Measurements from ENCODE around the gene GUCY2D. TPM values are rescaled to one million over a fixed set of nuclear protein-coding genes. Genes with fewer than 3 reads are reported as not detected.
A peak's percentile ranks its signal among the peaks of the same experiment; 100 is the strongest.

Gene GUCY2D
- total and polyA plus RNA-seq, 2 experiments from 2014 or later = 0.07 to 0.08 TPM

DNA sequence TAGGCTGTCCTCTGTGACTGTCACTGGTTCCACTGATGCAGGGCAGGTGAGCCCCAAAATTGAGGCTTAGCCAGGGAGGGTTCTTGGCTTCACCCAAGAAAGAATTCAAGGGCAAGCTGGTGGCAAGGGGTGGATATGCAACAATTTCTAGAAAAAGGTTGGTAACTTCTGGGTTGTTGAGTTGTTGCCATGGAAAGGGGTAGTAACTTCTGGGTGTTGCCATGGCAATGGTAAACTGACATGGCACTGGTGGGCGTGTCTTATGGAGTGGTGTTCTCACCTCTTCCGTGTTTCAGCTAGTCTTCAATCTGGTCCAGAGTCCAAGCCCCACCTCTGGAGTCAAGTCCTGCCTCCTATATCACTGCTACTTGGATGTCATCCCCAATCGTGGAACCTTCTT lies 9.5 kb upstream of the GUCY2D start:
- Histone ChIP-seq H3K79me2 (replicated peaks; ENCODE audit: insufficient read depth) (no peaks in the 10 kb centered on the region), H3F3A (replicated peaks; ENCODE audit: low read depth) (no peaks in the 10 kb centered on the region), H3K4me1 (ENCODE audit: insufficient read depth) (no peaks in the 10 kb centered on the region), H3K4me3 (no peak overlapping the region), H3K27me3 (ENCODE audit: insufficient read depth) (peaks cover 22% of the 10 kb centered on the region), H3K9me2 (ENCODE audit: insufficient read depth) (no peaks in the 10 kb centered on the region), H3K4me2 (no peak overlapping the region), H2AFZ (no peak overlapping the region), H3K36me3 (ENCODE audit: insufficient read depth) (no peaks in the 10 kb centered on the region), H3K27ac (ENCODE audit: low read depth) (no peak overlapping the region), H4K20me1 (replicated peaks; ENCODE audit: insufficient read depth) (no peaks in the 10 kb centered on the region)
- Mint-ChIP-seq H3K27ac (no peak overlapping the region), H3K4me3 (no peak overlapping the region), H3K27me3 (ENCODE audit: insufficient read depth, low read depth, poor library complexity) (peaks cover 23% of the 10 kb centered on the region), H3K9me3 (peaks cover 9% of the 10 kb centered on the region; the same call in 2 of the 3 replicates), H3K4me1 (peaks cover 4% of the 10 kb centered on the region; the same call in 2 of the 3 replicates), H3K36me3 (ENCODE audit: low read depth) (no peaks in the 10 kb centered on the region; the same call in 2 of the 3 replicates)
- TF ChIP-seq NANOG (IDR thresholded peaks at IDR 0.05; ENCODE audit: borderline replicate concordance) = no peak
- TF ChIP-seq ETS1 (IDR thresholded peaks at IDR 0.05) = no peak
- no peak for TF ChIP-seq ZNF331 (CRISPR knock-in tag; IDR thresholded peaks at IDR 0.05; ENCODE audit: low read depth)
- TF ChIP-seq JUNB (IDR thresholded peaks at IDR 0.05; ENCODE audit: unreplicated experiment) = no peak
- TF ChIP-seq ZNF462 (CRISPR knock-in tag; IDR thresholded peaks at IDR 0.05) = no peak
- no peak for TF ChIP-seq CTCF (conservative IDR thresholded peaks at IDR 0.05; ENCODE audit: low read depth in 2 of 2)
- TF ChIP-seq STAT1 (IDR thresholded peaks at IDR 0.05; ENCODE audit: unreplicated experiment) = no peak
- TF ChIP-seq EZH2 (IDR thresholded peaks at IDR 0.05; ENCODE audit: low read depth, unreplicated experiment) = no peak
- TF ChIP-seq POLR2AphosphoS5 (IDR thresholded peaks at IDR 0.05; ENCODE audit: low read depth) = no peak
- no peak for TF ChIP-seq ZNF114 (CRISPR knock-in tag; IDR thresholded peaks at IDR 0.05)
- TF ChIP-seq EZH2phosphoT487 (IDR thresholded peaks at IDR 0.05; ENCODE audit: unreplicated experiment) = no peak
- no peak for TF ChIP-seq CREB1 (CRISPR knock-in tag; IDR thresholded peaks at IDR 0.05; ENCODE audit: low read depth)
- TF ChIP-seq, protein P1, sequence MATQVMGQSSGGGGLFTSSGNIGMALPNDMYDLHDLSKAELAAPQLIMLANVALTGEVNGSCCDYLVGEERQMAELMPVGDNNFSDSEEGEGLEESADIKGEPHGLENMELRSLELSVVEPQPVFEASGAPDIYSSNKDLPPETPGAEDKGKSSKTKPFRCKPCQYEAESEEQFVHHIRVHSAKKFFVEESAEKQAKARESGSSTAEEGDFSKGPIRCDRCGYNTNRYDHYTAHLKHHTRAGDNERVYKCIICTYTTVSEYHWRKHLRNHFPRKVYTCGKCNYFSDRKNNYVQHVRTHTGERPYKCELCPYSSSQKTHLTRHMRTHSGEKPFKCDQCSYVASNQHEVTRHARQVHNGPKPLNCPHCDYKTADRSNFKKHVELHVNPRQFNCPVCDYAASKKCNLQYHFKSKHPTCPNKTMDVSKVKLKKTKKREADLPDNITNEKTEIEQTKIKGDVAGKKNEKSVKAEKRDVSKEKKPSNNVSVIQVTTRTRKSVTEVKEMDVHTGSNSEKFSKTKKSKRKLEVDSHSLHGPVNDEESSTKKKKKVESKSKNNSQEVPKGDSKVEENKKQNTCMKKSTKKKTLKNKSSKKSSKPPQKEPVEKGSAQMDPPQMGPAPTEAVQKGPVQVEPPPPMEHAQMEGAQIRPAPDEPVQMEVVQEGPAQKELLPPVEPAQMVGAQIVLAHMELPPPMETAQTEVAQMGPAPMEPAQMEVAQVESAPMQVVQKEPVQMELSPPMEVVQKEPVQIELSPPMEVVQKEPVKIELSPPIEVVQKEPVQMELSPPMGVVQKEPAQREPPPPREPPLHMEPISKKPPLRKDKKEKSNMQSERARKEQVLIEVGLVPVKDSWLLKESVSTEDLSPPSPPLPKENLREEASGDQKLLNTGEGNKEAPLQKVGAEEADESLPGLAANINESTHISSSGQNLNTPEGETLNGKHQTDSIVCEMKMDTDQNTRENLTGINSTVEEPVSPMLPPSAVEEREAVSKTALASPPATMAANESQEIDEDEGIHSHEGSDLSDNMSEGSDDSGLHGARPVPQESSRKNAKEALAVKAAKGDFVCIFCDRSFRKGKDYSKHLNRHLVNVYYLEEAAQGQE (IDR thresholded peaks at IDR 0.05; ENCODE audit: unreplicated experiment) = no peak
- ATAC-seq (no peak), DNase-seq (ENCODE audit: low spot score) (peak; percentile 42)

All from GM23338 (cell line).